SIG-M5 treated with dmso at 0.1 percent for 504 hours (cell line): ENCODE measurements around the gene OR7C1.
"Not testable (repeated sequence)": the region's sequence is repeated elsewhere in the genome, so short reads cannot be mapped to it uniquely, and the experiment has no call there.

Experiments used
- DNase-seq: peaks from one replicate; lab custom pipeline; 2025; ENCODE audit not compliant: unreplicated experiment; lab: John Stamatoyannopoulos, UW

Gene OR7C1

DNA sequence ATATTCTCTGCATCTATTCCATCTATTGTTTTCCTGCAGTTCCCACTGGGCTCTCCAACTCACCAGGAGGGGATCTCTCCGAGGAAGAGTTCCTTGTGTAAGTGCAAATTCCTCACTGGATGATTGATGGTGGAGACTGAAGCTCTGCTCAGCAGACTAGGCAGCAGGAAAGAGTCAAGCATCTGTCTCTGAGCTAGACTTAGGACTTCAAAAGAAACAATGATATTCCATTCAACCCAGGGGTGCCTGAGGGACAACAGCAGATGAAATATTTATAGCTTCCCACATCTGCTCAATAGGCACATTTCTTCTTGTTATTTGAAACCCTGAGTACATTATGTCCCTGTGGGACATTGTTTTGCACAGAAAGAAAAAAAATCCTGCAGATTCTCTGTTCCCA is at the start of gene OR7C1, which contains the start of gene OR7A5:
Gene OR7C1 (minus strand): TSS at position 175 of the 400 bp plus-strand sequence. CDS start 35,049 bp downstream, outside the sequence.
Gene OR7A5 (minus strand): TSS at position 175 of the 400 bp plus-strand sequence. CDS start 6,944 bp downstream, outside the sequence.
- no peak for DNase-seq

DNA sequence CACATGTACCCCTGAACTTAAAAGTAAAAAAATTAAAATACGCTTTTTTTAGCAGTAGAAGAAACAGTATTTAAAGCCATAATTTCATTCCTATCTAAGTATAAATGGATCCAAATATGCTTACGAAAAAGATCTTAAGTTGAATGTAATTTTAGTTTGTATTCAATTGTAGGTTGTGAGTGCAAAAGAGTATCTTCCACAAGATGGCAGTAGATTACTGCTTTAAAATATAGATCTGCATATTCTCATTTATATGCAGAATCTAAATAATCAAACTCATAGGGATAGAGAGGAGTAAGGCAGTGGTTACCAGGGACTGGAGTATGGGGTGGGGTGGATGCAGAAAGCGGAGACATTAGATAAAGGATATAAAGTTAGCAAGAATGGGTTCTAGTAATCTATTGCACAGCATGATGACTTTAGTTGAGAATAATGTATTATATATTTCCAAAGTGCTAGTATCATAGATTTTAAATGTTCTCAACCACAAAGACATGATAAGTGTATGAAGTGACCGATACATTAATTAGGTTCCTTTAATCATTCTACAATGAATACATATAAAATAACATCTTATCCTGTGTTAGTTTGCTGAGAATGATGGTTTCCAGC is 36.7 kb upstream of the OR7C1 start:
- peak; percentile 27 for DNase-seq

DNA sequence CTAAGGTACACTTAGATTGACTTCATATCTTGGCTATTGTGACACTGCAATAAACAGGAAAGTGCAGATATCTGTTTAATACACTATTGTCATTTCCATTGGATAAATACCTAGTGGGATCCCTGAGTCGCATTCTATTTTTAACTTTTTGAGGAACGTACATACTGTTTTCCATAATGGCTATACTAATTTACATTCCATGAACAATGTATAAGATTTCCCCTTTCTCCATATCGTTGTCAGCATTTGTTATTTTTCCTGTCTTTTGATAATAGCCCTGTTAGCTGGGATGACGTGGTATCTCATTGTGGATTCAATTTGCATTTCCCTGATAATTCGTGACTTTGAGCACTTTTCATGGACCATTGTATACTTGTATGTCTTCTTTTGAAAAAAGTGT is 33.5 kb upstream of the OR7C1 start:
- no peak for DNase-seq

DNA sequence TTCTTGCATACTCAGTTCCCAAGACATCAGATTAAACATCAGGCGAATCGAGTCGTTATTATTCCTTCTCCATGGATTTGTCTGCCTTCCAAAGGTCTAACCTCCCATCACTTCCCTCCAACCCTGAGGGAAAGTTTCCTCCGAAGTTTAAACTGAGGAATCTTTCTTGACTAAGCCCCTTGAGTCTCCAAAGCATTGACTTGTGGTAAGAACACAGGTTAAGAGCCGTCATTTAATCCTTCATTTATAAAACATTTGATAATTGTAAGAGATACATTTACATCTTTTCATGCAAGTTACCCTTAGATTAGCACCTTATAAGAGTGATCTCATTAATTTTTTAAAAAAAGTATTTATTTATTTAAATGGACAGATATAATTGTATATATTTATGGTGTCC is 13.8 kb upstream of the OR7C1 start, which contains the start of gene OR7A10:
Gene OR7A10 (minus strand): TSS at position 101 of the 400 bp plus-strand sequence. CDS start 7,045 bp downstream, outside the sequence.
- DNase-seq = no peak

DNA sequence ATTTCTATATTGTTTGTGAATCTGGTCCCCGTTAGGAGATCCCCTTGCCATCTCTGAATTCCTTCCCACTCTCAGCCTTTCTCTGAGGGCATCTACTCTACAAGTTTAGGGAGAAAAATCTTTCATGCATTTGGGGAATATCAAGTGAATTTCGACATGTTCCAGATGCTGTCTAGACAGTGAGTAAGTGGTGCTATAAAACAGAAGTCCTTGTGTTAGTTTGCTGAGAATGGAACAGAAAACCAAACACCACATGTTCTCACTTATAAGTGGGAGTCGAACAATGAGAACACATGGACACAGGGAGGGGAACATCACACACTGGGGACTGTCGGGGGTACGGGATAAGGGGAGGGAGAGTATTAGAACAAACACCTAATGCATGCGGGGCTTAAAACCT is 8.6 kb upstream of the OR7C1 start:
- DNase-seq = no peak

DNA sequence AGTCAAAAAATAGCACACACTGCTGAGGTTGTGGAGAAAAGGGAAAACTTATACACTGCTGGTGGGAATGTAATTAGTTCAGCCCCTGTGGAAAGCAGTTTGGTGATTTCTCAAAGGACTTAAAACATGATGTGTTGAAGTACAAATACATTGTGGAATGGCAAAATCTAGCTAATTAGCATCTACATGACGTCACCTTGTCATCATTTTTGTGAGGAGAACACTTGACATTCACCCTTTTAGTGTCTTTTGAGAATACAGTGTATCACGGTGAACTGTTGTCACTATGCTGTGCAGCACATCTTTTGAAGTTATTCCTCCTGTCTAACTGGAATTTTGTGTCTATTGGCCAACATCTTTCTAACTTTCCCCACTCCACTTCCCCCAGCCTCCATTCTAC is 8.2 kb upstream of the OR7C1 start:
- DNase-seq = no peak

DNA sequence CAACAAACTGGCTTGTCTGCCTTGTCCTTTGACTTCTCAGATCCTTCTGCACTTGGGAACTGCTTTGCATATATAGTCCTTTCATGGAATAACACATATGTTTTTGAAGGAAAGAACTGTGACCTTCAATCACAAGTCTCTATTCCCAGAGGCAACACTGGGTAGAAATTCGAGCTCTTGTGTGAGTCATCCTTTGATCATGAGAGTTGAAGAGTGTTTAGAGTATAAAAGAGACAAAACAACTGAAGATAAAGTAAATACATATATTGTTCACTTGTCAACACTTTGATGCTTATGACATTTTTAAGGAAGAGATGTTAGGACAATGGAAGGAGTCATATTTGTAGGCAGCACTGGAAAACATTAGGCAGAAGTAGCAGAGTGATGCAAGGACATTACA is 5.2 kb upstream of the OR7C1 start:
- no peak for DNase-seq

DNA sequence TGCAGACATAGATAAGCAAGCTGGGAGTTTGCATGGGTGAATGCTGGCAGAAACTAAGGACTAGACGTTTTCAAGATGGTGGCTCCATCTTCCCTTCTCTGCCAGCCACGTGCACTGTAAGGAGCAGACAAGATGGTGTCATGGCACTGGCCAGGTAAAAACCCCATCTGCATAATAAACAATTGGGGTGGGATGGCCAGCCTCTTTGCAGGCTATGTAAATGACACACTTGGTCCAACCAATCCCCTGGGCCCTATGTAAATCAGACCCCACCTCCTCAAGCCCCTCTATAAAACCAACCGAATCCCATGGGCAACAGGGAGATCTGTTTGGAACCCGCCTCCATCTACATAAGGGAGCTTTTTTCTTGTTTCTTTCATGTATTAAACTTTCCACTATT is 2.4 kb upstream of the OR7C1 start:
- no peak for DNase-seq

DNA sequence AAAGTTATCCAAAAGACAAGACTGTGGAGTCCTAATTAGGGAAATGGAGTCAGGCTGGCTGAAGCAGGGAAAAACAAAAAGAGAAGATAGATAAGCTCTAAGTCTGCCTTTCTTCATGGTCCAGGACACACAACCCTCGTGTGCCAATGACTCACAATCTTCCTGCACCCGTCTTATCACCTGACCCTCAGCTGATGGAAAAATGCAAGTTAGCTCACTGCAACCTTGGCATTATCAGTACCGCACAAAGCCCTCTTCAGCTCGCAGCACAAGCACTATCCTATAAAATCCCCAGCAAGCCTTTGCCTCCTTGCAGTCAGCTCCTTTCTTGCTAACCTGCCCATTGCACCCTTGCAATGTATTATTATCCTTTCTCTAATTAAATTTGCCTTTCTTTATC is 4.3 kb downstream of the OR7C1 start:
- DNase-seq = no peak

DNA sequence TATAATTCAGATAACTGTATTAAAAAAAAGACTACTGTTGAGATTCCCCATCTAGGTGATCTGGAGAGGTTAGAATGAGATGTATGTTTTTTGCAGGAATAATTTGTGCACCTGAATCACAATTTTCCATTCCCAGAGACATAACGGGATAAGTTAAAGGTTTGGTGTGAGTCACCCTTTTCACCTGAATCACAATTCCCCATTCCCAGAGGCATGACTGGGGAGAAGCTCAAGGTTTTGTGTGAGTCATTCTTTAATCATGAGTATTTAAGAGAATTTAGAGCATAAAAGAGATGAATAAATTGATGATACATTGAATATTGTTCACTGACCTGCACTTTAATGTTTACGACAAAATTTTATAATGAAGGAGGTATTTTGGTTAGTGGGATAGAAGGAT is 9.0 kb downstream of the OR7C1 start:
- no peak for DNase-seq

DNA sequence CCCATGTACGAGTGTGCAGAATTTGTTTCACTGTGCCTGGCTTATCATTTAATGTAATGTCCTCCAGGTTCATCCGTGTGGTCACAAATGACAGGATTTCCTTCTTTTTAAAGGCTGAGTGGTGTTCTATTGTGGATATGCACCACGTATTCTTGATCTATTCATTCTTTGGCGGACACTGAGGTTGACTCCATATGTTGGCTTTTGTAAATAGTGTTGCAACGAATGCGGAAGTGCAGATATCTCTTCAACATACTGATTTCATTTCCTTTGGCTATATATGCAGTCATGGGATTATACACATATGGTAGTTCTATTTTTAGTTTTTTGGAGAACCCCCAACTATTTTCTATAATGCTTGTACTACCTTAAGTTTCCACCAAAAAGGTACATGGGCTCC is 13.0 kb downstream of the OR7C1 start:
- DNase-seq = peak; percentile 3

DNA sequence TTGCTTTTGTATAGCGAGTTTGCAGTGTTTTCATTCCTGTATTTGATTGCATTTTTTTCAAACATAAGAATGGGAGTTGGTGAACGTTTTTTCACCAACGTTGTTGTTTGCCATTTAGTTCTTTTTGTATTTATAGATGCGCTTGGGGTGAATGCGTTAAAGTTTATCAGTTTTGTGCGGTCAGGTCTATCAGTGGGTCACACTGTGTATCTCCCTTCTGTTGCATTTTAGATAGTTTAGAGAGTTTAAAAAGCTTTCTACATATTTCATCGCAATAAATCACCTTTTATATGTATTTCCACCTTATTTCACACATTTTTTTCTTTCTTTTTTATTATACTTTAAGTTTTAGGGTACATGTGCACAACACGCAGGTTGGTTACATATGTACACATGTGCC is 16.4 kb downstream of the OR7C1 start:
- DNase-seq = no peak

DNA sequence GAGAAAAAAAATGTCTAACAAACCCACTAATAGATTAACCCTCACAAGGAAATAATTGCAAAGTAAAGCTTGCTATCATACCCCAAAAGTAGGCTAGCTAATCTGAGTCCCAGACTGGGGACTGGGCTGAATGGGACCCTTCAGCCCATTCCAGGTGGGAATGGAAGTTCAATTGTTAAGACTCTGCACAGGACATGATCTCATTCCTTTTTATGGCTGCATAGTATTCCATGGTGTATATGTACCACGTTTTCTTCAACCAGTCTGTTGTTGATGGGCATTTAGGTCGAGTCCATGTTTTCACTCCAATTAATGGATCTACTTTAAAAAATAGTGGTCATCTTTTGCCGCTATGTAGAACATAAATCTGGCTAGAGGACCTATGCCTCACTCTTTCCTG is 17.9 kb downstream of the OR7C1 start:
- no peak for DNase-seq

DNA sequence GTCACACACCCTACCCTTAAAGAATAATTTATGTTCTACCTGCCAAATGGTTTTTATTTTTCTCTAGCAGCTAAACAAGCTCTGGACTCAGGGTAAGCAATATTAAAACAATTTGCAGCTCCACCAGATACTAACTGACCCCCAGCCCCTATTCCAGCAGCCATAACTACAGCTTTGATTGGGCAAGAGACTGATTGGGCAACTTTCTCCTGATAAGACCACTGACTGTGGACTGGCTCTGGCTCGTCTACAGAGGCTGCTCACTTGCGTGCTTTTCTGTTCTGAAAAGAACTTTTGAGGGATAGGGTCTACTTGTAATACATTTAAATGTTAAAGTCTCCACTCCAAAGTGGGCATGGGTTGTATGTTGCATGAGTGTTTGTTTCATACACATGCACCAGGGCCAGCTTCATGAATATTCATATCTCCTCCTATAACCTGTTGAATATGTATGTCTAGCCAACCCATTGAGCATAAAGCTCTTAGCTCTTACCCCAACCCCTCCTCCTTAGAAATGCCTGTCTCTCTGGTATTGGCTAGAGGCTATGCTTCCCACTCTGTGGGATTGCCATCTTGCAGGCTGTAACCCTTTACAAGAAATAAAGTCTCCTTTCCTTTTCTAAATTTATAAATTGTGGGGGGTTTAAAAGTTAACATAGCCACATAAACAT is 19.9 kb downstream of the OR7C1 start:
- DNase-seq = no peak

DNA sequence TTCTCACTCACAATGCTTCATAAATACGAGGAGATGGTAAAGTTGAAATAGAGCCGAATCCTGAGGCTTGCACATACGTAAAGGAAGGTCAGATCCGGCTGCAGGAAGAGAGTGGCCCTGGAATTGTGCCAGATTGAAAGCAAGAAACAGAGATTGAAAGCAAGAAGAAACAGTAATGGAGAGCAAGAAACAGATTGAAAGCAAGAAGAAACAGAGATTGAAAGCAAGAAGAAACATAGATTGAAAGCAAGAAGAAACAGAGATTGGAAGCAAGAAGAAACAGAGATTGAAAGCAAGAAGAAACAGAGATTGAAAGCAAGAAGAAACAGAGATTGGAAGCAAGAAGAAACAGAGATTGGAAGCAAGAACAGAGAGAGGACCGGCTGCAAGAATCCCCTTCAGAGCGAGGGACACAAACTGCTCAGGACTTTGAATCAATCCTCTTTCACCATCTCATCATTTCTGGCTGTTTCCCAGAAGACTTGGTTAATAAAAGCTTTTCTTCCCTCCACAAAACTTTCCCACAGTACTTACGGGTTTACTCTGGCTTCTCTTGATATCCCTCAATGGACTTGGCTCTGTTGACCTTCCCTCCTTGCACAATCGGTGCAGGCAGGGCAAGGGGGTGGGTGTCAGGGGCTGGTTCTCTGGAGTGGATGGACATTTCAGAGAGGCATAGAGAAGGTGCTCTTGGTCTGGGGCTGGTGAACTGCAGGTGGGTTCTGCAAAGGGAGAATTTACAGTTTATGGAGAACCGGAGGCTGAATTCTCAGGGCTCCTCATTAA is 25.5 kb downstream of the OR7C1 start:
- no peak for DNase-seq

DNA sequence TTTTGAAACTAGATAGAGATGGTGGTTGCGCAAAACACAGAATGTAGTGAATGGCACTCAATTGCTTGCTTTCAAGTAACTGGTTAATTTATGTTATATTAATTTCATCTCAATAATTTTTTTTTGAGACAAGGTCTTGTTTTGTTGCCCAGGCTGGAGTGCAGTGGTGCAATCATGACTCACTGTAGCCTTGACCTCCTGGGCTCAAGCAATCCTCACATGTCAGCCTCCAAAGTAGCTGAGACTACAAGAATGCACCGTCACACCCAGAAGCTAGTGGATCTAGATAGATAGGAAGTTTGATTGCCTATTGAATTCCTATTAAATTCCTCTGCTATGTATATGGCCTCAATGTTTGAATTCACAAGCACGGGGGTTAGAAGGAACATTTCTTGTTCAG is 30.2 kb downstream of the OR7C1 start:
- DNase-seq = no peak

DNA sequence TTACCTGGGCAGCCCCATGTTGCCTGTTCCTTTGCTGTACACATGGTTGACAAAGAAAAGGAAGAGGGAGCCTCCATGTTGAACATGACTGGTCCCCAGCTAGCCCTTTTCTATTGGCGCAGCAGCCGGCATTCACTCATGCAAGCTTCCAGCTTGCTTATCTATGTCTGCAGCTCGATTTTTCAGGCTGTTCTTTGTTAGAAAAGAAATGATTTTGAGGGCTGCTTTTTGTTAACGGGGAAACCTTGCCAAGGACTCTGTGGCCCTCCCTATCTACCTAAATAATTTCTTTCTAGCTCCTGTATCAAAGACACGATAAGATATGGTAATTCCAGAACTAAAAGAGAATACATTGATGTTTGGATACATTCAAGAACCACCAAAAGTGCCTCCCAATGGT is 36.2 kb downstream of the OR7C1 start:
- no peak for DNase-seq

DNA sequence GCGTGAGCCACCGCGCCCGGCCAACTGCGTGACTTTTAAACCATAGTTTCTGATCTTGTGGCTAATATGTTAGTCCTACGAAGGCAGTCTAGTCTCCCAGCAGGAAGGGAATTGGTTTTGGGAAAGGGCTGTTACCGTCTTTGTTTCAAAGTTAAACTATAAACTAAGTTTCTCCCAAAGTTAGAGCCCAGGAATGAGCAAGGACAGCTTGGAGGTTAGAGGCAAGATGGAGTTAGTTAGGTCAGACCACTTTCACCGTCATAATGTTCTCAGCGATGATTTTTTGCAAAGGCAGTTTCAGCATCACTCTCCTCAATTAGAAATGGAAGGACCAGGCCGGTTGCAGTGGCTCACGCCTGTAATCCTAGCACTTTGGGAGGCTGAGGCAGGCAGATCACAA is 39.0 kb downstream of the OR7C1 start:
- no peak for DNase-seq

DNA sequence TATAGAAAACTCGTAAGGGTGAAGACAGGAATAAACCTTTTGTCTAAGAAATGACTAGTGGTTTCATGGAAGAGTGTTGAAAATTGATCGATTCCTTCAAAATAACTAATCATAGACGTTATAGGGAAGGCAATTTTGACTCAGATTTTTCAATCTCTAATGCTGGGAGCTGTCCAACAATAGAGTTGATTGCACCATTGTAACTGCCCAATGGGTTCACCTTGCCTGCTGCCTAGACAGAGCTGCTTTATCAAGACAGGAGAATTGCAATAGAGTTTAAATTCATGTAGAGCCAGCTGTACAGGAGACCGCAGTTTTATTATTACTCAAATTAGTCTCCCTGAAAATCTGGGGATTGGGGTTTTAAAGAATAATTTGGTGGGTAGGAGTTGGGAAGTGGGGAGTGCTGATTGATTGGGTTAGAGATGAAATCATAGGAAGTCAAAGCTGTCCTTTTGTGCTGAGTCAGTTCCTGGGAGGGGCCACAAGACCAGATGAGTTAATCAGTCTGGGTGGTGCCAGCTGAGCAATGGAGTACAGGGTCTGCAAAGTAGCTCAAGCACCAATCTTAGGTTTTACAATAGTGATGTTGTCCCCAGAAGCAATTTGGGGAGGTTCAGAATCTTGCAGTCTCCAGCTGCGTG is 39.8 kb downstream of the OR7C1 start:
- DNase-seq = no peak

DNA sequence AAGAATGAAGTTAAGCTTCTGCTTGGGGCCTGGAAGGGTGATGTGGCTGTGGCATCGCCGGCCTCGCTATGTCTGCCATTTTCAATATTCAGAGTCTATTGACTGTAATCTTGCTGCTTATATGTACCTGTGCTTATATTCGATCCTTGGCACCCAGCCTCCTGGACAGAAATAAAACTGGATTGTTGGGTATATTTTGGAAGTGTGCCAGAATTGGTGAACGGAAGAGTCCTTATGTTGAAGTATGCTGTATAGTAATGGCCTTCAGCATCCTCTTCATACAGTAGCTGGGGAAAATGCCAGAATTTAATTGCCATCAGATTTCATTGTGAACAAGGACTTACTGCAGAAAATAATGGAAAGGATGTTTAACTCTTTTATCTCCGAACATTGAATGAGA is 42.7 kb downstream of the OR7C1 start:
- DNase-seq = not testable (repeated sequence)

DNA sequence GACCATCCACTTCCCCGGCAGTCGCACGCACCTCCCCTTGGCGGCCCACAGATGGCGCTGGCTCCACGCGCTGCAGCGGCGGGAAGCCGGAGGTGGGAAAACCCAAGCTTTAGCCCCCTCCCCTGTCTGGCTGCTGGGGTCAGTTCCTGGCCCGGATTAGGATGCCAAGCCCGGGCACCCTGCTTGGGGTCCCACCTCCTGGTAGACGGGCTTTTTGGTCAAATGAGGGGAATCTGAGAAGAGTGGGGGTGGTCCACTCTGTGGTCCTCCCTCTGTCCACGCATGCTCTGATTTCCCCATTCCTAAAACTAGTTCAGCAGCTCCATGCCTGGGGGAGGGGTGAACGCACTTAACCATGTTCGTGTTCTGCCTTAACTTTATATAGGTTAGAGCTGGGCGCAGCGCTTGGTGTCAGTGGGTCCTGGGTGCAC is 48.5 kb downstream of the OR7C1 start:
- DNase-seq = no peak
